Neural progenitor cell (in vitro differentiated cells): Measurements from ENCODE around the gene EXOC6B. TPM values are rescaled to one million over a fixed set of nuclear protein-coding genes. Genes with fewer than 3 reads are reported as not detected.
"Not testable (repeated sequence)": the region's sequence is repeated elsewhere in the genome, so short reads cannot be mapped to it uniquely, and the experiment has no call there.

Experiments
- DNase-seq: peaks from one replicate; pipeline ENCODE4 v3.0.0-alpha.2; 2016; ENCODE audit warnings: low spot score
- H2AFZ ChIP-seq: fragments of 200-600 bp; sonication (generic); replicated peaks from 2 replicates; pipeline ENCODE4 v1.6.1; 2016; ENCODE audit warnings: antibody characterized with exemption
- H3F3A ChIP-seq: fragments of 200-600 bp; sonication (generic); 2 replicates; pipeline ENCODE4 v1.6.1; 2016; ENCODE audit warnings: antibody characterized with exemption, low read depth
- H3K27ac ChIP-seq: fragments of 200-600 bp; sonication (generic); 2 replicates; pipeline ENCODE4 v1.5.1; 2016; ENCODE audit warnings: mild to moderate bottlenecking
- H3K27me3 ChIP-seq: fragments of 200-600 bp; sonication (generic); 2 replicates; pipeline ENCODE4 v1.6.1; 2016; ENCODE audit warnings: mild to moderate bottlenecking, moderate library complexity
- H3K36me3 ChIP-seq: fragments of 200-600 bp; sonication (generic); 2 replicates; pipeline ENCODE4 v1.5.1; 2016
- H3K4me1 ChIP-seq: fragments of 200-600 bp; sonication (generic); 2 replicates; pipeline ENCODE4 v1.6.1; 2016; ENCODE audit warnings: mixed run types
- H3K4me2 ChIP-seq: fragments of 200-600 bp; sonication (generic); 2 replicates; pipeline ENCODE4 v1.6.1; 2016
- H3K4me3 ChIP-seq: fragments of 200-600 bp; sonication (generic); 2 replicates; pipeline ENCODE4 v1.5.1; 2016
- H3K79me2 ChIP-seq: fragments of 200-600 bp; sonication (generic); 2 replicates; pipeline ENCODE4 v1.6.1; 2016; ENCODE audit warnings: low read depth
- H3K9ac ChIP-seq: fragments of 200-600 bp; sonication (generic); 2 replicates; pipeline ENCODE4 v1.6.1; 2016
- H3K9me3 ChIP-seq: fragments of 200-600 bp; sonication (generic); 2 replicates; pipeline ENCODE4 v1.5.1; 2016; ENCODE audit warnings: low read depth
- H4K20me1 ChIP-seq: fragments of 200-600 bp; sonication (generic); 2 replicates; pipeline ENCODE4 v1.6.1; 2016; ENCODE audit warnings: low read depth
- H3K27ac Mint-ChIP-seq: 3 replicates; pipeline ENCODE4 v1.8.0; 2021; ENCODE audit warnings: mixed read lengths
- H3K27me3 Mint-ChIP-seq: 2 replicates; pipeline ENCODE4 v1.8.0; 2022; ENCODE audit warnings: low read depth, mild to moderate bottlenecking, inconsistent platforms, moderate library complexity, mixed read lengths; ENCODE audit not compliant: insufficient read depth
- H3K36me3 Mint-ChIP-seq: 3 replicates; pipeline ENCODE4 v1.8.0; 2021; ENCODE audit warnings: mixed read lengths
- H3K4me1 Mint-ChIP-seq: 3 replicates; pipeline ENCODE4 v1.8.0; 2021; ENCODE audit warnings: mixed read lengths
- H3K4me3 Mint-ChIP-seq: 3 replicates; pipeline ENCODE4 v1.8.0; 2021; ENCODE audit warnings: mild to moderate bottlenecking, moderate library complexity, mixed read lengths
- H3K9me3 Mint-ChIP-seq: 3 replicates; pipeline ENCODE4 v1.8.0; 2020; ENCODE audit warnings: mixed read lengths
- CTCF ChIP-seq: fragments of 200-600 bp; sonication (generic); IDR thresholded peaks from 2 replicates; pipeline ENCODE4 v1.5.1; 2017; ENCODE audit warnings: antibody characterized with exemption, mild to moderate bottlenecking
- EZH2 ChIP-seq: fragments of 200-600 bp; sonication (generic); IDR thresholded peaks from 2 replicates; pipeline ENCODE4 v1.6.1; 2017; ENCODE audit warnings: antibody characterized with exemption, mild to moderate bottlenecking, moderate library complexity
- EZH2phosphoT487 ChIP-seq: fragments of 200-600 bp; sonication (generic); IDR thresholded peaks from 2 replicates; pipeline ENCODE4 v1.6.1; 2017; ENCODE audit warnings: antibody characterized with exemption
- total RNA-seq: library from RNA; depleted of rRNA; stranded (reverse); fragments of >200 nt; gene quantifications from 2 replicates; pipeline ENCODE4 v1.2.3, GENCODE V29; 2015; ENCODE audit warnings: low replicate concordance

Gene EXOC6B
- total RNA-seq, 1 donor from 2014 or later: 41.2 TPM

- Mint-ChIP-seq H3K27me3 (no peaks in the 10 kb centered on the region), H3K36me3 (no peaks in the 10 kb centered on the region), H3K4me3 (no peak overlapping the region), H3K9me3 (no peaks in the 10 kb centered on the region), H3K4me1 (peaks cover 12% of the 10 kb centered on the region), H3K27ac (peak overlapping the region; percentile 10)
- Histone ChIP-seq H3K9me3 (no peaks in the 10 kb centered on the region), H3K4me1 (peaks cover 8% of the 10 kb centered on the region), H3K79me2 (no peaks in the 10 kb centered on the region), H3K9ac (no peak overlapping the region), H3K36me3 (no peaks in the 10 kb centered on the region), H3F3A (no peaks in the 10 kb centered on the region), H3K27ac (no peak overlapping the region), H4K20me1 (no peaks in the 10 kb centered on the region), H3K27me3 (no peaks in the 10 kb centered on the region), H3K4me3 (no peak overlapping the region), H2AFZ (no peak overlapping the region), H3K4me2 (no peak overlapping the region)
- DNase-seq: no peak
- TF ChIP-seq EZH2 (no peak), EZH2phosphoT487 (no peak), CTCF (no peak)
Measured at GRCh38 chr2:72538486-72538885, 287.3 kb downstream of the EXOC6B start.

- not testable (repeated sequence) for DNase-seq, H2AFZ ChIP-seq, H3K9me3 ChIP-seq, H3K27me3 Mint-ChIP-seq, H3K4me2 ChIP-seq, H3K36me3 ChIP-seq, H3F3A ChIP-seq, H3K4me1 ChIP-seq, H3K4me3 ChIP-seq, H3K9me3 Mint-ChIP-seq, H3K9ac ChIP-seq, H3K79me2 ChIP-seq, H3K27me3 ChIP-seq, H4K20me1 ChIP-seq, H3K27ac ChIP-seq, H3K4me3 Mint-ChIP-seq, H3K27ac Mint-ChIP-seq, H3K36me3 Mint-ChIP-seq
- H3K4me1 Mint-ChIP-seq: peaks cover 12% of the 10 kb centered on the region
Measured at GRCh38 chr2:72535586-72535985, 290.2 kb downstream of the EXOC6B start.

GRCh38 chr2:72533765-72534164 lies 292.1 kb downstream of the EXOC6B start:
- no peak for TF ChIP-seq EZH2phosphoT487
- no peak for TF ChIP-seq EZH2
- no peak for TF ChIP-seq CTCF
- Histone ChIP-seq H4K20me1 (no peaks in the 10 kb centered on the region), H3K79me2 (no peaks in the 10 kb centered on the region), H3K36me3 (no peaks in the 10 kb centered on the region), H3K27me3 (no peaks in the 10 kb centered on the region), H3K9me3 (no peaks in the 10 kb centered on the region), H3K9ac (no peak overlapping the region), H2AFZ (no peak overlapping the region), H3F3A (no peaks in the 10 kb centered on the region), H3K4me2 (no peak overlapping the region), H3K27ac (no peak overlapping the region), H3K4me1 (peaks cover 3% of the 10 kb centered on the region), H3K4me3 (no peak overlapping the region)
- Mint-ChIP-seq H3K36me3 (no peaks in the 10 kb centered on the region), H3K4me3 (no peak overlapping the region), H3K27me3 (no peaks in the 10 kb centered on the region), H3K4me1 (peaks cover 4% of the 10 kb centered on the region), H3K27ac (no peak overlapping the region), H3K9me3 (no peaks in the 10 kb centered on the region)
- DNase-seq: no peak

GRCh38 chr2:72527424-72527823 lies 298.4 kb downstream of the EXOC6B start:
- Histone ChIP-seq H3K79me2 (no peaks in the 10 kb centered on the region), H3K4me2 (no peak overlapping the region), H3K9me3 (no peaks in the 10 kb centered on the region), H2AFZ (no peak overlapping the region), H3K4me3 (no peak overlapping the region), H3K27ac (no peak overlapping the region), H3K36me3 (no peaks in the 10 kb centered on the region), H3K4me1 (peaks cover 3% of the 10 kb centered on the region), H3F3A (no peaks in the 10 kb centered on the region), H3K27me3 (no peaks in the 10 kb centered on the region), H3K9ac (no peak overlapping the region), H4K20me1 (no peaks in the 10 kb centered on the region)
- Mint-ChIP-seq H3K4me3 (no peak overlapping the region), H3K36me3 (no peaks in the 10 kb centered on the region), H3K27ac (no peak overlapping the region), H3K27me3 (no peaks in the 10 kb centered on the region), H3K9me3 (no peaks in the 10 kb centered on the region), H3K4me1 (peaks cover 25% of the 10 kb centered on the region)
- TF ChIP-seq EZH2phosphoT487: no peak
- no peak for TF ChIP-seq CTCF
- DNase-seq: no peak
